GM23338 (cell line): ENCODE data around the gene POGZ. TPM values are rescaled to one million over a fixed set of nuclear protein-coding genes. Genes with fewer than 3 reads are reported as not detected.

ENCODE experiments used
- ATAC-seq: fragments of 200-7000 bp; cut with Tn5 transposase; 3 replicates; pipeline ENCODE4 v1.9.1; 2020
- DNase-seq: peaks from one replicate; pipeline ENCODE4 v3.0.0-alpha.2; 2015; ENCODE audit warnings: low spot score
- H2AFZ ChIP-seq: fragments of 200-600 bp; sonication (generic); 2 replicates; pipeline ENCODE4 v1.8.0; 2016; ENCODE audit warnings: antibody characterized with exemption, mild to moderate bottlenecking, moderate library complexity
- H3F3A ChIP-seq: fragments of 200-600 bp; sonication (generic); replicated peaks from 2 replicates; pipeline ENCODE4 v1.8.0; 2017; ENCODE audit warnings: antibody characterized with exemption, mixed run types, low read depth
- H3K27ac ChIP-seq: fragments of 200-600 bp; sonication (generic); 2 replicates; pipeline ENCODE4 v1.6.1; 2016; ENCODE audit warnings: low read depth
- H3K27me3 ChIP-seq: fragments of 200-600 bp; sonication (generic); 2 replicates; pipeline ENCODE4 v1.8.0; 2016; ENCODE audit warnings: mild to moderate bottlenecking, mixed run types, moderate library complexity; ENCODE audit not compliant: insufficient read depth
- H3K36me3 ChIP-seq: fragments of 200-600 bp; sonication (generic); 2 replicates; pipeline ENCODE4 v1.8.0; 2016; ENCODE audit warnings: mild to moderate bottlenecking; ENCODE audit not compliant: insufficient read depth
- H3K4me1 ChIP-seq: fragments of 200-600 bp; sonication (generic); 2 replicates; pipeline ENCODE4 v1.8.0; 2016; ENCODE audit warnings: mild to moderate bottlenecking, moderate library complexity; ENCODE audit not compliant: insufficient read depth
- H3K4me2 ChIP-seq: fragments of 200-600 bp; sonication (generic); 2 replicates; pipeline ENCODE4 v1.7.1; 2017; ENCODE audit warnings: mixed run types
- H3K4me3 ChIP-seq: fragments of 200-600 bp; sonication (generic); 2 replicates; pipeline ENCODE4 v1.6.1; 2016; ENCODE audit warnings: mixed run types
- H3K79me2 ChIP-seq: fragments of 200-600 bp; sonication (generic); replicated peaks from 2 replicates; pipeline ENCODE4 v1.8.0; 2017; ENCODE audit warnings: mild to moderate bottlenecking; ENCODE audit not compliant: insufficient read depth
- H3K9me2 ChIP-seq: fragments of 200-600 bp; sonication (generic); 2 replicates; pipeline ENCODE4 v1.8.0; 2017; ENCODE audit not compliant: insufficient read depth
- H4K20me1 ChIP-seq: fragments of 200-600 bp; sonication (generic); replicated peaks from 2 replicates; pipeline ENCODE4 v1.8.0; 2017; ENCODE audit warnings: mild to moderate bottlenecking; ENCODE audit not compliant: insufficient read depth
- H3K27ac Mint-ChIP-seq: 2 replicates; pipeline ENCODE4 v1.8.0; 2020; ENCODE audit warnings: inconsistent platforms, mild to moderate bottlenecking, moderate library complexity, mixed read lengths
- H3K27me3 Mint-ChIP-seq: 3 replicates; pipeline ENCODE4 v1.8.0; 2022; ENCODE audit warnings: low read depth, mild to moderate bottlenecking, moderate library complexity, mixed read lengths, inconsistent platforms; ENCODE audit not compliant: insufficient read depth, poor library complexity
- H3K36me3 Mint-ChIP-seq: 3 replicates; pipeline ENCODE4 v1.8.0; 2021; ENCODE audit warnings: low read depth, mild to moderate bottlenecking, inconsistent platforms, moderate library complexity, mixed read lengths
- H3K4me1 Mint-ChIP-seq: 3 replicates; pipeline ENCODE4 v1.8.0; 2020; ENCODE audit warnings: mild to moderate bottlenecking, inconsistent platforms, mixed read lengths
- H3K4me3 Mint-ChIP-seq: 3 replicates; pipeline ENCODE4 v1.8.0; 2021; ENCODE audit warnings: moderate library complexity, mild to moderate bottlenecking, inconsistent platforms, mixed read lengths
- H3K9me3 Mint-ChIP-seq: 3 replicates; pipeline ENCODE4 v1.8.0; 2020; ENCODE audit warnings: moderate library complexity, mild to moderate bottlenecking, inconsistent platforms, mixed read lengths
- CREB1 ChIP-seq: fragments of 250-450 bp; sonication (Bioruptor Pico); IDR thresholded peaks from 2 replicates; pipeline ENCODE4 v1.5.0; 2020; ENCODE audit warnings: low read depth, mild to moderate bottlenecking, moderate library complexity
- EZH2phosphoT487 ChIP-seq: fragments of 200-600 bp; sonication (generic); IDR thresholded peaks from one replicate; pipeline ENCODE4 v1.8.1; 2018; ENCODE audit warnings: antibody characterized with exemption; ENCODE audit not compliant: unreplicated experiment
- NANOG ChIP-seq: IDR thresholded peaks from 2 replicates; pipeline ENCODE4 v1.6.1; 2016; ENCODE audit warnings: antibody characterized with exemption, borderline replicate concordance
- POLR2AphosphoS5 ChIP-seq: IDR thresholded peaks from 2 replicates; pipeline ENCODE4 v1.6.1; 2016; ENCODE audit warnings: antibody characterized with exemption, low read depth
- STAT1 ChIP-seq: IDR thresholded peaks from one replicate; pipeline ENCODE4 v1.6.1; 2016; ENCODE audit warnings: antibody characterized with exemption; ENCODE audit not compliant: unreplicated experiment
- ZNF114 ChIP-seq: fragments of 250-450 bp; sonication (Bioruptor Pico); IDR thresholded peaks from 2 replicates; pipeline ENCODE4 v1.5.0; 2020; ENCODE audit warnings: mild to moderate bottlenecking, moderate library complexity
- polyA plus RNA-seq: library from polyadenylated mRNA; unstranded; fragments of >200 nt; fragmentation: Nextera tagmentation; extraction: Ambion mirVana; gene quantifications from 2 replicates; pipeline ENCODE4 v1.2.1, GENCODE V29; 2016
- total RNA-seq: library from RNA; depleted of rRNA; stranded (reverse); fragments of >200 nt; shearing (Covaris generic); gene quantifications from 2 replicates; pipeline ENCODE4 v1.2.3, GENCODE V29; 2014
- TF ChIP-seq, protein P1 (sequence below): fragments of 250-450 bp; sonication (Bioruptor Pico); IDR thresholded peaks from 2 replicates; pipeline ENCODE4 v1.5.0; 2020; ENCODE audit warnings: mild to moderate bottlenecking, moderate library complexity
- TF ChIP-seq, protein P2 (sequence below): IDR thresholded peaks from 2 replicates; pipeline ENCODE4 v1.6.1; 2016; ENCODE audit warnings: antibody characterized with exemption

POGZ gene
- total and polyA plus RNA-seq, 2 experiments from 2014 or later = 47.0 to 72.5 TPM

DNA sequence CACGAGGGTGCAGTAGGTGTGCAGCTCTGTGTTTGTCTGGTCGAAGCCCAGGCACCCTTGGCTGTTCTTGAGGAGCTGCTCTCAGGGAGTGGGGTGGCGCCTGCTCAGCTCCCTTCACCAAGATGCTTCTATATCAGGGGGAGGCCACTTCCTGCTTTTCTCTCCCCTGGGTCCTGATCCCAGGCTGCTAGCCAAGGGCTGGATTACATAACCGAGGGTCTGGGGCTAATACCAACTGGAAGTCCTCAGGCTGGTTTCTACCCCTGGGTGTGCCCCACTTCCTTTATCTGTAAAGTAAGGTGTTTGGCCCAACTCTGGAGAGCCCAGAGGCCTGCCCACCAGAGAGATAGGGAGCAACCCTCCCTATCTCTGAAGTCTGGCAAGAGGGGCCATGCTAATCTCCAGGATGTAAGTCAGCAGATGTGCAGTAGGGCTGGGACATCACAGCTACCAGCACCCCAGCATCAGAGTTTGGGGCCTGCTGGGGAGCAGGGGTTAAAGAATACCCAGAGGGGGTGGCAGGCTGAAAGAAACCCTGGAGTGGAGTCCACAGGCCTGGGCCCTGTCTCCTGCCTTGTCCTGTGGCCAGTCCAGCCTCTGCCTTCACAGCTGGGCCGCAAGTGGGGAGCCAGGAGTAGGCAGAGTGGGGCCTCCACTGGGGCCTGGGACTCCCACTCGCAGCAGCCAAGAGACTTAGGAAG lies 88.9 kb downstream of the POGZ start (continued):
- TF ChIP-seq, protein P1, sequence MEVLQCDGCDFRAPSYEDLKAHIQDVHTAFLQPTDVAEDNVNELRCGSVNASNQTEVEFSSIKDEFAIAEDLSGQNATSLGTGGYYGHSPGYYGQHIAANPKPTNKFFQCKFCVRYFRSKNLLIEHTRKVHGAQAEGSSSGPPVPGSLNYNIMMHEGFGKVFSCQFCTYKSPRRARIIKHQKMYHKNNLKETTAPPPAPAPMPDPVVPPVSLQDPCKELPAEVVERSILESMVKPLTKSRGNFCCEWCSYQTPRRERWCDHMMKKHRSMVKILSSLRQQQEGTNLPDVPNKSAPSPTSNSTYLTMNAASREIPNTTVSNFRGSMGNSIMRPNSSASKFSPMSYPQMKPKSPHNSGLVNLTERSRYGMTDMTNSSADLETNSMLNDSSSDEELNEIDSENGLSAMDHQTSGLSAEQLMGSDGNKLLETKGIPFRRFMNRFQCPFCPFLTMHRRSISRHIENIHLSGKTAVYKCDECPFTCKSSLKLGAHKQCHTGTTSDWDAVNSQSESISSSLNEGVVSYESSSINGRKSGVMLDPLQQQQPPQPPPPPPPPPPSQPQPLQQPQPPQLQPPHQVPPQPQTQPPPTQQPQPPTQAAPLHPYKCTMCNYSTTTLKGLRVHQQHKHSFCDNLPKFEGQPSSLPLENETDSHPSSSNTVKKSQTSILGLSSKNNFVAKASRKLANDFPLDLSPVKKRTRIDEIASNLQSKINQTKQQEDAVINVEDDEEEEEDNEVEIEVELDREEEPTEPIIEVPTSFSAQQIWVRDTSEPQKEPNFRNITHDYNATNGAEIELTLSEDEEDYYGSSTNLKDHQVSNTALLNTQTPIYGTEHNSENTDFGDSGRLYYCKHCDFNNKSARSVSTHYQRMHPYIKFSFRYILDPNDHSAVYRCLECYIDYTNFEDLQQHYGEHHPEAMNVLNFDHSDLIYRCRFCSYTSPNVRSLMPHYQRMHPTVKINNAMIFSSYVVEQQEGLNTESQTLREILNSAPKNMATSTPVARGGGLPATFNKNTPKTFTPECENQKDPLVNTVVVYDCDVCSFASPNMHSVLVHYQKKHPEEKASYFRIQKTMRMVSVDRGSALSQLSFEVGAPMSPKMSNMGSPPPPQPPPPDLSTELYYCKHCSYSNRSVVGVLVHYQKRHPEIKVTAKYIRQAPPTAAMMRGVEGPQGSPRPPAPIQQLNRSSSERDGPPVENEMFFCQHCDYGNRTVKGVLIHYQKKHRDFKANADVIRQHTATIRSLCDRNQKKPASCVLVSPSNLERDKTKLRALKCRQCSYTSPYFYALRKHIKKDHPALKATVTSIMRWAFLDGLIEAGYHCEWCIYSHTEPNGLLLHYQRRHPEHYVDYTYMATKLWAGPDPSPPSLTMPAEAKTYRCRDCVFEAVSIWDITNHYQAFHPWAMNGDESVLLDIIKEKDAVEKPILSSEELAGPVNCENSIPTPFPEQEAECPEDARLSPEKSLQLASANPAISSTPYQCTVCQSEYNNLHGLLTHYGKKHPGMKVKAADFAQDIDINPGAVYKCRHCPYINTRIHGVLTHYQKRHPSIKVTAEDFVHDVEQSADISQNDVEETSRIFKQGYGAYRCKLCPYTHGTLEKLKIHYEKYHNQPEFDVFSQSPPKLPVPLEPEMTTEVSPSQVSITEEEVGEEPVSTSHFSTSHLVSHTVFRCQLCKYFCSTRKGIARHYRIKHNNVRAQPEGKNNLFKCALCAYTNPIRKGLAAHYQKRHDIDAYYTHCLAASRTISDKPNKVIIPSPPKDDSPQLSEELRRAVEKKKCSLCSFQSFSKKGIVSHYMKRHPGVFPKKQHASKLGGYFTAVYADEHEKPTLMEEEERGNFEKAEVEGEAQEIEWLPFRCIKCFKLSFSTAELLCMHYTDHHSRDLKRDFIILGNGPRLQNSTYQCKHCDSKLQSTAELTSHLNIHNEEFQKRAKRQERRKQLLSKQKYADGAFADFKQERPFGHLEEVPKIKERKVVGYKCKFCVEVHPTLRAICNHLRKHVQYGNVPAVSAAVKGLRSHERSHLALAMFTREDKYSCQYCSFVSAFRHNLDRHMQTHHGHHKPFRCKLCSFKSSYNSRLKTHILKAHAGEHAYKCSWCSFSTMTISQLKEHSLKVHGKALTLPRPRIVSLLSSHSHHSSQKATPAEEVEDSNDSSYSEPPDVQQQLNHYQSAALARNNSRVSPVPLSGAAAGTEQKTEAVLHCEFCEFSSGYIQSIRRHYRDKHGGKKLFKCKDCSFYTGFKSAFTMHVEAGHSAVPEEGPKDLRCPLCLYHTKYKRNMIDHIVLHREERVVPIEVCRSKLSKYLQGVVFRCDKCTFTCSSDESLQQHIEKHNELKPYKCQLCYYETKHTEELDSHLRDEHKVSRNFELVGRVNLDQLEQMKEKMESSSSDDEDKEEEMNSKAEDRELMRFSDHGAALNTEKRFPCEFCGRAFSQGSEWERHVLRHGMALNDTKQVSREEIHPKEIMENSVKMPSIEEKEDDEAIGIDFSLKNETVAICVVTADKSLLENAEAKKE (CRISPR knock-in tag) = no peak
- no peak for TF ChIP-seq NANOG
- TF ChIP-seq EZH2phosphoT487 = no peak
- TF ChIP-seq, protein P2, sequence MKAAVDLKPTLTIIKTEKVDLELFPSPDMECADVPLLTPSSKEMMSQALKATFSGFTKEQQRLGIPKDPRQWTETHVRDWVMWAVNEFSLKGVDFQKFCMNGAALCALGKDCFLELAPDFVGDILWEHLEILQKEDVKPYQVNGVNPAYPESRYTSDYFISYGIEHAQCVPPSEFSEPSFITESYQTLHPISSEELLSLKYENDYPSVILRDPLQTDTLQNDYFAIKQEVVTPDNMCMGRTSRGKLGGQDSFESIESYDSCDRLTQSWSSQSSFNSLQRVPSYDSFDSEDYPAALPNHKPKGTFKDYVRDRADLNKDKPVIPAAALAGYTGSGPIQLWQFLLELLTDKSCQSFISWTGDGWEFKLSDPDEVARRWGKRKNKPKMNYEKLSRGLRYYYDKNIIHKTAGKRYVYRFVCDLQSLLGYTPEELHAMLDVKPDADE = no peak
- TF ChIP-seq STAT1 = no peak
- no peak for TF ChIP-seq CREB1 (CRISPR knock-in tag)
- no peak for TF ChIP-seq ZNF114 (CRISPR knock-in tag)

- no peak overlapping the region for H2AFZ ChIP-seq
- Mint-ChIP-seq H3K9me3 (no peaks in the 10 kb centered on the region; the same call in 2 of the 3 replicates), H3K27me3 (peaks cover 16% of the 10 kb centered on the region), H3K4me1 (peaks cover 27% of the 10 kb centered on the region), H3K27ac (no peak overlapping the region), H3K4me3 (no peak overlapping the region), H3K36me3 (peaks cover 9% of the 10 kb centered on the region; the same call in 2 of the 3 replicates)
- H3F3A ChIP-seq = no peaks in the 10 kb centered on the region
- H3K4me1 ChIP-seq = peaks cover 16% of the 10 kb centered on the region
- H3K4me2 ChIP-seq = no peak overlapping the region
- H3K36me3 ChIP-seq = no peaks in the 10 kb centered on the region
- H3K27me3 ChIP-seq = no peaks in the 10 kb centered on the region
- H3K79me2 ChIP-seq = no peaks in the 10 kb centered on the region
- peak; percentile 52 for DNase-seq
- no peaks in the 10 kb centered on the region for H3K9me2 ChIP-seq
- H3K4me3 ChIP-seq = no peak overlapping the region
- peak; percentile 30 for ATAC-seq
- no peaks in the 10 kb centered on the region for H4K20me1 ChIP-seq
- no peak for TF ChIP-seq EZH2phosphoT487
- TF ChIP-seq POLR2AphosphoS5 = no peak
- H3K27ac ChIP-seq = no peak overlapping the region
Measured at GRCh38 chr1:151369621-151370048, 89.7 kb downstream of the POGZ start.
